Keratinocyte (primary cell): ENCODE results near the gene ZNF446.

ENCODE experiments used
- CTCF ChIP-seq, 3 experiments: IDR thresholded peaks in 1 of 3; conservative IDR thresholded peaks in 1 of 3; optimal IDR thresholded peaks in 1 of 3; 2 replicates in 2 of 3; 3 replicates in 1 of 3; pipeline versions ENCODE3 to v1.5.1; 2011; ENCODE audit warnings: low read length in 3 of 3, mild to moderate bottlenecking in 3 of 3, moderate library complexity in 2 of 3, control low read depth in 1 of 3, inconsistent platforms in 1 of 3; ENCODE audit not compliant: insufficient read depth in 2 of 3; ENCODE audit errors: extremely low read depth in 1 of 3
- EZH2 ChIP-seq: IDR thresholded peaks from one replicate; pipeline ENCODE4 v1.6.1; 2012; ENCODE audit warnings: inconsistent platforms, mild to moderate bottlenecking, low read length, moderate library complexity

- no peak for TF ChIP-seq EZH2
- TF ChIP-seq CTCF (optimal IDR thresholded peaks at IDR 0.05 in 1 of 3, IDR thresholded peaks at IDR 0.05 in 1 of 3, conservative IDR thresholded peaks at IDR 0.05 in 1 of 3; ENCODE audit: extremely low read depth in 1 of 3, insufficient read depth in 2 of 3, low read length in 3 of 3), result no peak
Measured at GRCh38 chr19:58440556-58440955, 35.6 kb upstream of the ZNF446 start.
